Measurements from ENCODE around the gene PHYKPL.
"Not testable (repeated sequence)": the region's sequence is repeated elsewhere in the genome, so short reads cannot be mapped to it uniquely, and the experiment has no call there.

The PHYKPL gene

GRCh38 chr5:178264044-178264443 lies 31.4 kb upstream of the PHYKPL start:
- no peak for DNase-seq (ENCODE audit: low read depth)

DNA sequence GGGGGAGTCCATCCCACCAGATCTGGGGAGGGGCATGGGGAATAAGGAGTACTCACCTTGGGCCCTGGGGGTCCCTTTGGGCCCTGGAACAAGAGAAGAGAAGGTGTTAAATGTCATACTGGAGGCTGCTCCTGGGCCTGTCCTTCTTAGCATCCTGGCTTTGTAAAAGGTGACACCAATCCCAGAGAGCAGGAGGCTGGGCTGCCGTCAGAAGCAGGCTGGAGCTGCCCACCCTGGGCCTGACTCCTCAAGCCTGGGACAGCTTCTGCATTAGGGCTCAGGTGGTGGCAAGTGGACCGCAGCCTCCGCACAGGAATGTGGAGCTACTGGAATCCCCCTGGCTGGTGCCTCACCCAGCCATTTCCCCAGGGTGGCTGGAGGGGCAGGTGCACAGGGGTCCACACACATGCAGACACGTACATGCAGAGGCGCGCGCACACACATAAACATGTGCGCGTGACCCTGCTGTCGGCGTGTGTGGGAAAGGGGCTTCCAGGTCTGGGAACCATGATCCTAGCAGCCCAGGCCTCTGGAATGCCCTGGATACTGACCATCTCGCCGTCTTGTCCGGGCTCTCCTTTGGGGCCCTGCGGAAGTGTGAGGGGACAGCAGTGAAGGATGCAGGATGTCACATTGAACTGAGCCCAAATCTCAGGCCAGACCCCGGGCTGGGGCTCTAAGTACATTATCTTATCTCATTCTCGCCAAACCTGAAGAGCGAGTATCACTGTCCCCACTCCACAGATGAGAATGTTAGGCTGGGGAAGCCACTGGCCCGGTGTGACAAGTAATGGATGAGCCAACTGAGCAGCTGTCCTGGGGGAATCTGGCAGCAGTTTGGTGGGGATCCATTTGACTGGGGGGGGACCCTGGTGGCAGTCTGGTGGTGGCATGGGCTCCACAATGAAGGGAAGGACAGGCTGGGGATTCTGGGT lies 29.3 kb upstream of the PHYKPL start:
- no peak for DNase-seq (ENCODE audit: low read depth)

GRCh38 chr5:178259623-178260536 lies 27.3 kb upstream of the PHYKPL start:
- no peak for DNase-seq (ENCODE audit: low read depth)

- DNase-seq (ENCODE audit: low read depth): no peak
These were observed 25.0 kb upstream of the PHYKPL start for GRCh38 chr5:178257650-178258049.

DNA sequence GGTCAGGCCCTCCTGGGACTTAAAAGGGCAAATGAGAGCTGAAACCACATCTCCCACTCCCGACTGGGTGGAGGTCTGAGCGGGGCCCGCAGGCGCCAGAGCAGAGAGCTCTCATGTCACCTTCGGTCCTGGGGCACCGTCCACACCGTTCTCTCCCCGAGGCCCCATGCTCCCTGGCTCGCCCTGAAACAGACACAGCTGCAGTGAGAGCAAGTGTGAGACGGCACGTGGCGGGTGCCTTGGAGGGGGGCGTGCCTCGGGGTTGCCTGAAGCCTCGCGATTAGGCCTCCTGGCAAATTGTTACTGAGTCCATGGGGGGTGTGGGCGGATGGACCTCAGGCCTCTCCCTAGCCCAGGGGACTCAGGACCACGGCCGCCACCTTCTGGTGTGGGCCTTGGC lies 24.1 kb upstream of the PHYKPL start:
- no peak for DNase-seq (ENCODE audit: low read depth)

DNA sequence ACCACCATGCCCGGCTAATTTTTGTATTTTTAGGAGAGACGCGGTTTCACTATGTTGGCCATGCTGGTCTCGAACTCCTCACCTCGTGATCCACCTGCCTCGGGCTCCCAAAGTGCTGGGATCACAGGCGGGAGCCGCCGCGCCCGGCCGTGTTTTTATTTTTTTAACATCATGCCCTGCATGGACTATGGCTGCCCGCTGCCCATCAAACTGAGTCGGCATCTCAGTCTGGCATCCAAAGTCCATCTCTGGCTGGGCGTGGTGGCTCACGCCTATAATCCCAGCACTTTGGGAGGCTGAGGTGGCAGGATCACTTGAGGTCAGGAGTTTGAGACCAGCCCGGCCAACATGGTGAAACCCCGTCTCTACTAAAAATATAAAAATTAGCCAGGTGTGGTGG lies 21.0 kb upstream of the PHYKPL start:
- not testable (repeated sequence) for DNase-seq (ENCODE audit: low read depth)

DNA sequence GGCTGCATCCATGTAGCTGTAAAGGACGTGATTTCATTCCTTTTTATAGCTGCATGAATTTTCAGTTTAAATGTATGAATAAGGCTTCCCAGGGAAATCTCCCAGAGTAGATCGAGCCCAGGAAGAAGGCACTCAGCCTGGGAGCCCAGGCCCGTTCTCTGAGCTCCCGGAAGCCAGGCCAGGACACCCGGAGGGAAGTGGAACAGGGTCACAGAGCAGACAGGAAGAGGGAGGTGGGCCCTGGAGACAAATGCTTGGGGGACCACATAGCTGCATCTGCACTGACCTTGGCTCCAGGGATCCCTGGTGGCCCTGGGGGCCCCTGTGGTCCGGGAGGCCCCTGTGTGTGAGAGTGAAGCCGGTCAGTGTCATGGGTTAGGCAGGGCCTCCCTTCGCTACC lies 19.7 kb upstream of the PHYKPL start:
- no peak for DNase-seq (ENCODE audit: low read depth)

GRCh38 chr5:178250263-178250662 lies 17.7 kb upstream of the PHYKPL start:
- DNase-seq (ENCODE audit: low read depth): no peak

DNA sequence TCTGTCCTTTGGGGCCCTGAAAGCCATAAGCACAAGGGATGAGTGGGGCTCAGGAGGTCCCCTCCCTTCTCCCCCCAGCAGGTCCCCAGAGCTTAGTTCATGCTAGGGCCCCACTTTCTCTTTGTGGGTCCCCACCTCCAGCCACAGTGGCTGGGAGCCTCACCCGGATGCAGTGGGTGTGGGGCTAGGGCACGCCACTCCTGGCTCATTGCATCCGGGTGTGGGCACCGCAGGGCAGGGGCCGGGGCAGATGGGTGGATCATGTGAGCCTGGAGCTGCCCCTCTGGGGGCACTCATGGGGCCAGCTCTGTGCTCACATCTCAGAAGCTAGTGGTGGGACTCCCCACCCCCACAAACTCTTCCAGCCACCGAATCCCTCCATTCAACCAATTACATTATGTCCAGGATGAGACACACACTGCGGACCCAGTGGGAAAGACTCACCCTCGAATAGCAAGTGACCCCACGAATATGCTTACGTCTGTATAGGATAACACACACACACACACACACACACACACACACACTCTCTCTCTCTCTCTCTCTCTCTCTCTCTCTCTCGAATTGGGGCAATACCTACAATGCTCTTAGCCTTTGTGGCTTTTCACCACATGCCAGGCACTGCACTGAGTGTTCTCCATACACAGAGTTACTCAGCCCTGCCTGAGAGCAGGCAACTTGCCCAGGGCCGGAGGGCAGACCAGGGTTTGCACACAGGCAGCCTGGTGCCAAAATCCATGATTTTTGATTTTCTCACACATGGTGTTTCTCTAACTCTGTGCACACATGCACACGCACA lies 16.8 kb upstream of the PHYKPL start:
- DNase-seq (ENCODE audit: low read depth): no peak

GRCh38 chr5:178248750-178249149 lies 16.1 kb upstream of the PHYKPL start:
- no peak for DNase-seq (ENCODE audit: low read depth)

DNA sequence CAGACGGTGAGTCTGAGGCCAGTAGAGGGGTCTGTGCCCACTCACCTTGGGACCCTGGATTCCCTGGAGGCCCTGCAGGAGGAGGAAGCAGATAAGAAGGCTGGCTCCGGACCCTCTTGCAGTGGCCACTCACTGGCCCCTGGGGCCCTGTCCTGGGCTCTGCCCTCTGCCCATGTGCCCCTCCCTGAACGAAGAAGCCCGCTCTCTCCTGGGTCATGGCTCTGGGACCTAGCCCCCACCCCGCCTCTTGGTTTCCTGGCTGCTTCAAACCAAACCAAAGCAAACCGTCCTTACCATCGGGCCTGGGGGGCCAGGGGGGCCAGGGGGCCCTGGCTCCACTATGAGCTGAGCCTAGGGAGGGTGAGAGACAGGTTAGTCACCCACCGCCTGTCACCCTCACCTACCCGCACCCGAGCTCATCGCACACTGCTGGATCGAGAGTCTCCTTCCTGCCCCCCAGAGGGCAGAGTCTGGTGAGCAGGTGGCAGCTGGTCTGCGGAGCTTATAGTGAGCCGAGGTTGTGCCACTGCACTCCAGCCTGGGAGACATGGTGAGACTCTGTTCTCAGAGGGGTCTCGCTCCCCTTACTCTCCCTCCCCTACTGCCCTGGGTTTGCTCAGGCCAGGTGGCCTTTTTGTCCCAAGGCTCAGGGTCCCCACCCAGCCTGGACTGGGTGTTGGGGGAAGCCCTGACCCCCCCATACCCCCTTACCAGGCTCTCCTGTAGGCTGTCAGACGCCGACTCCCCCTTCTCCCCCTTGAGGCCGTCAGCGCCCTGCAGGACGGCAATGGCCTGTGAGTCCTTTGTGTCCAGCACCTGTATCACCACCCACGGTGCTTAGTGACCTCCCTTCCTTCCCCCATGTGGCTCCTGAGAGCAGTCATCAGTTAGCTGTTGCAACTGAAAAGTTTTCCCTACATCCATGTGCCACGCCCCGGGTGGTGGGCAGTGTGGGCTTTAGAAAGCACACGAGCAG lies 15.2 kb upstream of the PHYKPL start:
- DNase-seq (ENCODE audit: low read depth): no peak

GRCh38 chr5:178246624-178247279 lies 14.2 kb upstream of the PHYKPL start:
- DNase-seq (ENCODE audit: low read depth): no peak

- DNase-seq (ENCODE audit: low read depth): no peak
These were observed 12.8 kb upstream of the PHYKPL start for GRCh38 chr5:178245389-178245788.

GRCh38 chr5:178244576-178244975 lies 12.0 kb upstream of the PHYKPL start:
- DNase-seq (ENCODE audit: low read depth): no peak

- no peak for DNase-seq (ENCODE audit: low read depth)
These were observed 9.8 kb upstream of the PHYKPL start for GRCh38 chr5:178242416-178242815.

DNA sequence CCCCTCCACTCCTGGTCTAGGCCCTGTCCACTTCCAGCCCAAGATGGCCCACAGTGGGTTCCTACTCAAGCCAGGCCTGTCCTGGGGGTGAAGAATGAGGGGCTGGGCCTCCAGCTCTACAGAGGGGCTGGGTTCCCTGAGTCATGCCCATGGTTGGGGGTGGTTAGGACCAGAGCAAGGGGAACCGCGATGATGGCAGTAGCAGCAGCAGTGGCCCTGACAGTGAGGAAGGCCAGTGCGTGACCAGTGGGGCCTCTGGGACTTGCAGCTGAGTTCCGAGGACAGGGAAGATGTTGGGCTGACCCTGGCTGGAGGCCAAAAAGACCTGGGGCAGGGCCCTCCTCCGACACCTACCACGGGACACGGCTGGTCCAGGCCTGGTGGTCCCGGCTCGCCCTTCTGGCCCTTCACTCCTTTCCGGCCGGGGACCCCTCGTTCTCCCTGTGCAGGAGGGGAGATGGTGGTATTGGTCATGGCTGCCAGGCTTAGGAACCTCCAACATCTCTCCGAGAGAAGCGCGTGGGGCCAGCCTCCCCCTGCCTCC lies 9.2 kb upstream of the PHYKPL start:
- DNase-seq (ENCODE audit: low read depth): no peak

DNA sequence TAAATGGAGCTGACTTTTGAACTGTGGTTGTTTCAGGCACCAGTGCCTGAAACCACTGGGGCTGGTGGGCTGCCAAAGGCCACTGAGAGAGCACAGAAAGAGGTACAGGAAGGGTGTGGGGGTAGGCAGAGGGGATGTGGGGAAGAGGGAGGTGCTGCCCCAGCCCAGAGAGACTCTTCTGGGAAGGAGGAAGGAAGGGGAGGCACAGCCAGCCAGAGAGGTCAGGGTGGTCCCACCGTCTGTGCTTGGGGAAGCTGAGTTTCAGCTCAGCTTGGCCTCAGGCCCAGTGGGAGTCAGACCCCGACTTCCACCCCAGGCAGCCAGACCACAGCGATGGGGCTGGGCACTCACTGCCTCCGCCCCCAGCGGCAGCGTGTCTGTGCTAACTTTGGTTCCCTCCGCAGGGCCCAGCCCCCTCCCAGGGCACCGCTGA lies 8.6 kb upstream of the PHYKPL start:
- no peak for DNase-seq (ENCODE audit: low read depth)

- DNase-seq (ENCODE audit: low read depth): no peak
These were observed 8.2 kb upstream of the PHYKPL start for GRCh38 chr5:178240766-178241165.

DNA sequence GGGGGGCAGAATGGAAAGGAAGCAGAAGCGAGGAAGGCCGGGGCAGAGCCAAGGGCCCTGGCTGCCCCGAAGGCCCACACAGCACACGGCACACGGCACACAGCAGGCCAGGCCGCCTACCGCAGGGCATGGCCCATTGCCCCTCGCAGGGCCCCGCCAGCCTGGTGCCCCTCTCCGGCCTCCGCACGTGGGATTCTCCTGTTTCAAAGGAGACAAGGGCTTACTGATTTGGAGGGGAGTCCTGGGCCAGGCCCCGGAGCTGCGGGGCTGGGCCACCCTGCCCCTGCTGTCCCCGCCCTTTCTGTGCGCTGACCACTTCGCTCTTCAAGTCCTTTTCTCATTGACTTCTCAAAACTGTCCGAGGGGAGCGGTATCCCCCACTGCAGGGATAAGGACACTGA lies 7.7 kb upstream of the PHYKPL start:
- no peak for DNase-seq (ENCODE audit: low read depth)
